ENCODE measurements around the gene HVCN1.

Gene HVCN1

GRCh38 chr12:110640275-110641025 is 48.5 kb downstream of the HVCN1 start:
- TF ChIP-seq TSHZ2 (CRISPR knock-in tag; IDR thresholded peaks at IDR 0.05) (no peak), CSRNP3 (CRISPR knock-in tag; IDR thresholded peaks at IDR 0.05) (no peak), ZFP30 (CRISPR knock-in tag; IDR thresholded peaks at IDR 0.05) (no peak), SNAI2 (CRISPR knock-in tag; IDR thresholded peaks at IDR 0.05) (no peak), RARB (CRISPR knock-in tag; IDR thresholded peaks at IDR 0.05) (no peak), ZNF565 (CRISPR knock-in tag; conservative IDR thresholded peaks at IDR 0.05; ENCODE audit: low read depth) (no peak), PATZ1 (CRISPR knock-in tag; IDR thresholded peaks at IDR 0.05; ENCODE audit: borderline replicate concordance) (no peak), ZFP3 (CRISPR knock-in tag; IDR thresholded peaks at IDR 0.05) (no peak), TOX (CRISPR knock-in tag; IDR thresholded peaks at IDR 0.05; ENCODE audit: borderline replicate concordance) (no peak), TCF4 (CRISPR knock-in tag; IDR thresholded peaks at IDR 0.05; ENCODE audit: borderline replicate concordance) (no peak), POU6F1 (CRISPR knock-in tag; IDR thresholded peaks at IDR 0.05; ENCODE audit: borderline replicate concordance, low read depth) (no peak), ZNF8 (CRISPR knock-in tag; IDR thresholded peaks at IDR 0.05) (no peak)
- no peak for ATAC-seq

- TF ChIP-seq TOX (CRISPR knock-in tag; IDR thresholded peaks at IDR 0.05; ENCODE audit: borderline replicate concordance) (no peak), GLIS3 (CRISPR knock-in tag; IDR thresholded peaks at IDR 0.05) (no peak), PPARA (CRISPR knock-in tag; IDR thresholded peaks at IDR 0.05; ENCODE audit: borderline replicate concordance) (no peak), ARNTL (CRISPR knock-in tag; IDR thresholded peaks at IDR 0.05; ENCODE audit: borderline replicate concordance, low read depth) (no peak), TSHZ2 (CRISPR knock-in tag; IDR thresholded peaks at IDR 0.05) (no peak), ZFP30 (CRISPR knock-in tag; IDR thresholded peaks at IDR 0.05) (no peak)
- peak; percentile 85 for ATAC-seq
These were observed 49.4 kb downstream of the HVCN1 start for GRCh38 chr12:110639336-110640141.

- ATAC-seq: no peak
- no peak for TF ChIP-seq PPARA (CRISPR knock-in tag; IDR thresholded peaks at IDR 0.05; ENCODE audit: borderline replicate concordance)
- no peak for TF ChIP-seq OSR1 (CRISPR knock-in tag; IDR thresholded peaks at IDR 0.05)
- TF ChIP-seq CSRNP3 (CRISPR knock-in tag; IDR thresholded peaks at IDR 0.05): no peak
- no peak for TF ChIP-seq BACH2 (CRISPR knock-in tag; IDR thresholded peaks at IDR 0.05; ENCODE audit: borderline replicate concordance)
- no peak for TF ChIP-seq TCF4 (CRISPR knock-in tag; IDR thresholded peaks at IDR 0.05; ENCODE audit: borderline replicate concordance)
- no peak for TF ChIP-seq CSDC2 (CRISPR knock-in tag; IDR thresholded peaks at IDR 0.05)
- TF ChIP-seq ZC3H10 (CRISPR knock-in tag; IDR thresholded peaks at IDR 0.05): no peak
- no peak for TF ChIP-seq ESRRG (CRISPR knock-in tag; IDR thresholded peaks at IDR 0.05)
- TF ChIP-seq ZNF8 (CRISPR knock-in tag; IDR thresholded peaks at IDR 0.05): no peak
- no peak for TF ChIP-seq ZFP3 (CRISPR knock-in tag; IDR thresholded peaks at IDR 0.05)
- TF ChIP-seq PATZ1 (CRISPR knock-in tag; IDR thresholded peaks at IDR 0.05; ENCODE audit: borderline replicate concordance): no peak
These were observed 50.1 kb downstream of the HVCN1 start for GRCh38 chr12:110638796-110639195.

Measured in SK-N-SH treated with all-trans-retinoic acid at 6 μM for 48 hours (cell line).